HUES6 (cell line): ENCODE measurements around the gene ZFR.
"Not testable (repeated sequence)": the region's sequence is repeated elsewhere in the genome, so short reads cannot be mapped to it uniquely, and the experiment has no call there.

Source experiments
- H3K27ac ChIP-seq: 2 replicates; pipeline ENCODE4 v1.7.0; 2013; ENCODE audit warnings: low read depth, mild to moderate bottlenecking, low read length, inconsistent platforms
- H3K27me3 ChIP-seq: 2 replicates; pipeline ENCODE4 v1.6.1; 2013; ENCODE audit warnings: low read length; ENCODE audit not compliant: control insufficient read depth, insufficient read depth
- H3K36me3 ChIP-seq: 2 replicates; pipeline ENCODE4 v1.6.1; 2013; ENCODE audit warnings: low read length; ENCODE audit not compliant: control insufficient read depth, insufficient read depth
- H3K4me1 ChIP-seq: 2 replicates; pipeline ENCODE4 v1.6.1; 2013; ENCODE audit warnings: low read length; ENCODE audit not compliant: control insufficient read depth, insufficient read depth
- H3K4me3 ChIP-seq: 2 replicates; pipeline ENCODE4 v1.5.1; 2013; ENCODE audit warnings: low read depth, low read length
- H3K9ac ChIP-seq: one replicate; pipeline ENCODE4 v1.6.1; 2013; ENCODE audit warnings: mild to moderate bottlenecking, low read length
- H3K9me3 ChIP-seq: 2 replicates; pipeline ENCODE4 v1.6.1; 2013; ENCODE audit warnings: low read depth, low read length; ENCODE audit not compliant: control insufficient read depth, insufficient read depth

The ZFR gene

GRCh38 chr5:32473072-32473471 lies 28.5 kb upstream of the ZFR start:
- H3K4me3 ChIP-seq, result no peak overlapping the region
- no peak overlapping the region for H3K9ac ChIP-seq
- H3K36me3 ChIP-seq, result no peaks in the 10 kb centered on the region
- no peak overlapping the region for H3K27ac ChIP-seq
- H3K27me3 ChIP-seq, result no peaks in the 10 kb centered on the region
- H3K4me1 ChIP-seq, result no peaks in the 10 kb centered on the region; the same call in 1 of the 2 replicates
- no peaks in the 10 kb centered on the region for H3K9me3 ChIP-seq

- Histone ChIP-seq H3K27me3 (no peaks in the 10 kb centered on the region), H3K36me3 (no peaks in the 10 kb centered on the region), H3K4me1 (no peaks in the 10 kb centered on the region; the same call in 1 of the 2 replicates), H3K4me3 (no peak overlapping the region), H3K9ac (no peak overlapping the region), H3K9me3 (no peaks in the 10 kb centered on the region), H3K27ac (no peak overlapping the region)
Measured at GRCh38 chr5:32471784-32472183, 27.2 kb upstream of the ZFR start.

- no peak overlapping the region for H3K9ac ChIP-seq
- no peaks in the 10 kb centered on the region for H3K27me3 ChIP-seq
- no peaks in the 10 kb centered on the region for H3K36me3 ChIP-seq
- no peaks in the 10 kb centered on the region for H3K9me3 ChIP-seq
- H3K4me3 ChIP-seq, result no peak overlapping the region
- H3K27ac ChIP-seq, result no peak overlapping the region
- H3K4me1 ChIP-seq, result no peaks in the 10 kb centered on the region
Measured at GRCh38 chr5:32465076-32465475, 20.5 kb upstream of the ZFR start.

DNA sequence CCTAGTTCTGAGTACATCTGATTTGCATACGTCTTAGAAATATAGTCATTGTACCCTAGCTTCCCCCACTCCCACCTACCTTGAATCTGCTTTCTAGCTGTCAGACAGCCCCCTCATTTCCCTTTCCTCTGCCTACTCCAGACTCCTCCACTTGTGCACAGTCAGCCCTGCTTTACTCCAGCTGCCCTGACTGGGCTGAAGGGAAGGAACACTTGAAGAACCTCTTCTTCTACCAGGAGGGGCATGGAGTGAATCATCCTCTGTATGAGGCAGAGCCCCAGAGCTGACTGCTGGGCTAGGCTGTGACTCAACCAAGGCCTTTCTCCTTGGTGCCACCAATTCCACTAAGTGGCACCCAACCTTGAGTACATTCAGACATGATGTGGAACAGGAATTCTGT lies 18.1 kb upstream of the ZFR start:
- Histone ChIP-seq H3K27ac (no peak overlapping the region), H3K27me3 (no peaks in the 10 kb centered on the region), H3K9ac (no peak overlapping the region)

DNA sequence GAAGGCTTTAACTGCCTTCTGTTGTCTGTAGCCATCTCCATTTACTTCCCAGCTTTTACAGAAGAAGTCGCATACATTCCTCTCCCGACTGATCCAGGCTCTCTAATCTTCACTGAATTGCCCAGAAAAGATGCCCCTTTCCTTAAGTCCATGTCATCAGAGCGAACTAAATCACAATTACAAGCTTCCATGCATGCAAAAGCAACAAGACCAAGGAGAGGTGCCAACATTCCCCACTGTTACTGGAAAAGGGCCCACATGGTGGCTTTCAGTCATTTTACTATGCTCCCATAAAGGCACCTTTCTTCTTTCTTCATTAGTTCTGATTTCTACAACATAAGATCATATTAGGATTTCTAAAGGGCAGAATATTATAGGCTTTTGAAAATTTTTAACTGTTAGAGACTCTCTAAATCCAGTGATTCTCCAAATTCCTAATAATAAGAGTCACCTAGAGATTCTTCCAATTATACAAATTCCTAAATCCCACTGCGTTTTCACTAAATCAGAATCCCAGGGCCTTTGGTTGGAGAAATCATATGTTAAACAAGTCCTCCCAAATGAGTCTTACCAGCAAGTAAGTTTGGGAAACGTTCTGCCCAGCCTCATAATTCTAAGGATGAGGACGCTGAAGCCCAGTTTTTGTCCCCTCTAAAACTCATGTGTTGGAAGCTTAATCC lies 17.0 kb upstream of the ZFR start:
- Histone ChIP-seq H3K4me3 (no peak overlapping the region), H3K27ac (no peak overlapping the region), H3K9ac (no peak overlapping the region), H3K4me1 (no peaks in the 10 kb centered on the region), H3K36me3 (no peaks in the 10 kb centered on the region), H3K27me3 (no peaks in the 10 kb centered on the region), H3K9me3 (peaks cover 11% of the 10 kb centered on the region; the same call in 1 of the 2 replicates)

More for the DNA sequence above, 18.1 kb upstream of the ZFR start:
- Histone ChIP-seq H3K36me3 (no peaks in the 10 kb centered on the region), H3K9me3 (peaks cover 11% of the 10 kb centered on the region; the same call in 1 of the 2 replicates), H3K4me1 (no peaks in the 10 kb centered on the region), H3K4me3 (no peak overlapping the region)

DNA sequence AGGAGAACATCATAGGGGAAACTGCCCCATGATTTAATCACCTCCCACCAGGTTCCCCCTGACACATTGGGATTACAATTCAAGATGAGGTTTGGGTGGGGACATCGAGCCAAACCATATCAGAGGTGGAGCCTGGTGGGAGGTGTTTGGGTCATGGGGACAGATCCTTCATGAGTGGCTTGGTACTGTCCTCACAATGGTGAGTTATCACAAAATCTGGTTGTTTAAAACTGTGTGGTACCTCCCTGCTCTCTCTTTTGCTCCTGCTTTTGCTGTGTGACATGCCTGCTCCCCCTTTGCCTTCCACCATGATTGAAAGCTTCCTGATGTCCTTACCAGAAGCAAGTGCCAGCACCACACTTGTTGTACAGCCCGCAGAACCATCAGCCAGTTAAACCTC lies 16.2 kb upstream of the ZFR start:
- Histone ChIP-seq H3K36me3 (no peaks in the 10 kb centered on the region), H3K4me1 (no peaks in the 10 kb centered on the region), H3K27me3 (no peaks in the 10 kb centered on the region), H3K27ac (no peak overlapping the region), H3K9ac (no peak overlapping the region), H3K9me3 (peaks cover 11% of the 10 kb centered on the region; the same call in 1 of the 2 replicates), H3K4me3 (no peak overlapping the region)

DNA sequence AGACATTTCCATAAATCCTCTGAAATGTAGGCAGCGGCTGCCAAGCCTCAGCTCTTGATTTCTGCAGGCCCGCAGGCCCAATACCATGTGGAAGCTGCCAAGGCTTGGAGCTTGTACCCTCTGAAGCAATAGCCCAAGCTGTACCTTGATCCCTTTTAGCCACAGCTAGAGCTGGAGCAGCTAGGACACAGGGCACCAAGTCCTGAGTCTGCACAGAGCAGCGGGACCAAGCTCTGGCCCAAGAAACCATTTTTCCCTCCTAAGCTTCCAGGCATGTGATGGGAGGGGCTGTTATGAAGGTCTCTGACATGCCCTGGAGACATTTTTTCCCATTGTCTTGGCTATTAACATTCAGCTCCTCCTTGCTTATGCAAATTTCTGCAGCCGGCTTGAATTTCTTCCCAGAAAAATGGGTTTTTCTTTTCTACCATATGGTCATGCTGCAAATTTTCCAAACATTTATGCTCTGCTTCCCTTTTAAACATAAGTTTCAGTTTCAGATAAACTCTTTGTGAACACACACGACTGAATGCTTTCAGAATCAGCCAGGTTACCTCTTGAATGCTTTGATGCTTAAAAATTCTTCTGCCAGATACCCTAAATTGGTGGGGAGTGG lies 14.4 kb upstream of the ZFR start:
- H3K36me3 ChIP-seq, result no peaks in the 10 kb centered on the region
- H3K27ac ChIP-seq, result no peak overlapping the region
- no peak overlapping the region for H3K9ac ChIP-seq
- H3K27me3 ChIP-seq, result no peaks in the 10 kb centered on the region
- no peaks in the 10 kb centered on the region for H3K4me1 ChIP-seq
- H3K4me3 ChIP-seq, result no peak overlapping the region
- peaks cover 11% of the 10 kb centered on the region; the same call in 1 of the 2 replicates for H3K9me3 ChIP-seq

GRCh38 chr5:32455311-32455710 lies 10.8 kb upstream of the ZFR start:
- H3K9ac ChIP-seq, result no peak overlapping the region
- no peaks in the 10 kb centered on the region for H3K36me3 ChIP-seq
- H3K27ac ChIP-seq, result no peak overlapping the region
- H3K27me3 ChIP-seq, result no peaks in the 10 kb centered on the region
- H3K4me1 ChIP-seq, result no peaks in the 10 kb centered on the region
- H3K9me3 ChIP-seq, result peaks cover 11% of the 10 kb centered on the region; the same call in 1 of the 2 replicates
- H3K4me3 ChIP-seq, result no peak overlapping the region

DNA sequence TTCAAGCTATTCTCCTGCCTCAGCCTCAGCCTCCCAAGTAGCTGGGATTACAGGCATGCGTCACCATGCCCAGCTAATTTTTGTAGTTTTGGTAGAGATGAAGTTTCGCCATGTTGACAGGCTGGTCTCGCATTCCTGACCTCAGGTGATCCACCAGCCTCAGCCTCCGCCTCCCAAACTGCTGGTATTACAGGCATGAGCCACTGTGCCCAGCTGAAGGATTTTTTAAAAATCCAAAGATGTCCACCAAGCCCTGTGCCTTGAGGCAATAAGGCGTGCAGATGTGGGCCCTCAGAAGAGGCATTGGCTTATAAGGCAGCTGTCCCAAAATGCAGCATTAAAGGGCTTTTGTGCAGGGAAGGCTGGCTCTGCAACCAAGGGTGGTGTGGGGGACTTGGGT lies 10.3 kb upstream of the ZFR start:
- Histone ChIP-seq H3K9me3 (peaks cover 11% of the 10 kb centered on the region; the same call in 1 of the 2 replicates), H3K9ac (no peak overlapping the region), H3K4me1 (no peaks in the 10 kb centered on the region), H3K36me3 (no peaks in the 10 kb centered on the region), H3K4me3 (no peak overlapping the region), H3K27me3 (no peaks in the 10 kb centered on the region), H3K27ac (no peak overlapping the region)

DNA sequence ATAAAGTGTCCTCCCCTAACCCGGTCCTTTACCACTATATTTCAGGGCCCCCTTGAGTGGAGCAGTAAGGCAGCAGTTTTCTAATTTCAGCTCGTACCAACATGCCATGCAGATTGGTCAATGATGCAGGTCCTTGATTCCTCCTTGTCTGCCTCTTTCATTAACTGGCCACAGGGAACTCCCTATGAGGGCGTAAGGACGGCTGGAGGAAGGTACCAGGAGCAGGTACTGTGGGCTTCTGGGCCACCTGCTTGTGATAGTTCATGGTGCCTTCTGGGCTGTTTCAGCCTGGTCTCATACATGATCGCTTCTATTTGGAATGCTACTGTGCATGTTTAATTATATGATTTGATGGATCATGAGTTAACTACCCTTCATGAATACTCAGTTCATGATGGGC lies 9.4 kb upstream of the ZFR start:
- Histone ChIP-seq H3K9me3 (peaks cover 6% of the 10 kb centered on the region; the same call in 1 of the 2 replicates), H3K4me3 (no peak overlapping the region), H3K36me3 (no peaks in the 10 kb centered on the region), H3K27me3 (no peaks in the 10 kb centered on the region), H3K9ac (no peak overlapping the region), H3K27ac (no peak overlapping the region), H3K4me1 (no peaks in the 10 kb centered on the region)

GRCh38 chr5:32452316-32452715 lies 7.8 kb upstream of the ZFR start:
- H3K9me3 ChIP-seq, H3K4me3 ChIP-seq, H3K4me1 ChIP-seq, H3K27me3 ChIP-seq, H3K27ac ChIP-seq, H3K36me3 ChIP-seq, H3K9ac ChIP-seq: not testable (repeated sequence)
